ENCODE data around the gene EPS8L3.

EPS8L3 gene

DNA sequence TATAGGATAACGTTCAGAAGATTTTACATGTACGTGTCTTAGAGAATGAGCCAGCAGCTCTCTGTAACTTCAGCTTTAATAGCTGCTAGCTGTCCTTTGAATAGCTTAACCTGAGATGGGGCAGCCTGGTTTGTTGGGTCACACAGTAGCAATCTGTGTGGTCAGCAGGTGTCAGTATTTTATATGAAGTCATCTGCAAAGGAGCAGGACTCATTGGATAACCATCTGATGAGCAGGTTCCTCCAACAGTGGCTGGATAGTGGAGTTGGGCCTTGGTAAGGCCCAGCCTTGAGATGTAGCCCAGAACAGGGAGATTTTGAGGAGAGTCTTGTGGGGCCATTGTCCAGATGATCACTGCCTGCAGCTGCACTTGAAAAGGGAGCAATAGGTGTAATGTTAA, 45.2 kb downstream of the EPS8L3 start:
- Histone ChIP-seq H3K27me3 (ENCODE audit: low read length) (no peaks in the 10 kb centered on the region), H2AFZ (ENCODE audit: low read depth, low read length, severe bottlenecking) (no peak overlapping the region), H4K20me1 (ENCODE audit: low read depth, low read length) (no peaks in the 10 kb centered on the region), H3K4me2 (ENCODE audit: low read depth, low read length, poor library complexity, severe bottlenecking) (no peak overlapping the region), H3K36me3 (ENCODE audit: low read length) (no peaks in the 10 kb centered on the region), H3K27ac (ENCODE audit: low read depth, low read length) (no peak overlapping the region), H3F3A (ENCODE audit: insufficient read depth) (no peaks in the 10 kb centered on the region), H3K9me2 (replicated peaks; ENCODE audit: insufficient read depth, low read length) (no peaks in the 10 kb centered on the region), H3K79me2 (ENCODE audit: insufficient read depth, low read length) (no peaks in the 10 kb centered on the region), H3K9me3 (ENCODE audit: insufficient read depth, low read length) (no peaks in the 10 kb centered on the region), H3K4me3 (ENCODE audit: insufficient read depth, low read length, poor library complexity, severe bottlenecking) (no peak overlapping the region), H3K9ac (ENCODE audit: low read length) (no peak overlapping the region)
- TF ChIP-seq, protein P1, sequence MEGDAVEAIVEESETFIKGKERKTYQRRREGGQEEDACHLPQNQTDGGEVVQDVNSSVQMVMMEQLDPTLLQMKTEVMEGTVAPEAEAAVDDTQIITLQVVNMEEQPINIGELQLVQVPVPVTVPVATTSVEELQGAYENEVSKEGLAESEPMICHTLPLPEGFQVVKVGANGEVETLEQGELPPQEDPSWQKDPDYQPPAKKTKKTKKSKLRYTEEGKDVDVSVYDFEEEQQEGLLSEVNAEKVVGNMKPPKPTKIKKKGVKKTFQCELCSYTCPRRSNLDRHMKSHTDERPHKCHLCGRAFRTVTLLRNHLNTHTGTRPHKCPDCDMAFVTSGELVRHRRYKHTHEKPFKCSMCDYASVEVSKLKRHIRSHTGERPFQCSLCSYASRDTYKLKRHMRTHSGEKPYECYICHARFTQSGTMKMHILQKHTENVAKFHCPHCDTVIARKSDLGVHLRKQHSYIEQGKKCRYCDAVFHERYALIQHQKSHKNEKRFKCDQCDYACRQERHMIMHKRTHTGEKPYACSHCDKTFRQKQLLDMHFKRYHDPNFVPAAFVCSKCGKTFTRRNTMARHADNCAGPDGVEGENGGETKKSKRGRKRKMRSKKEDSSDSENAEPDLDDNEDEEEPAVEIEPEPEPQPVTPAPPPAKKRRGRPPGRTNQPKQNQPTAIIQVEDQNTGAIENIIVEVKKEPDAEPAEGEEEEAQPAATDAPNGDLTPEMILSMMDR (IDR thresholded peaks at IDR 0.05; ENCODE audit: insufficient read depth, low read length, poor library complexity, severe bottlenecking) = no peak
- no peak for TF ChIP-seq EZH2phosphoT487 (conservative IDR thresholded peaks at IDR 0.05; ENCODE audit: low read length)

DNA sequence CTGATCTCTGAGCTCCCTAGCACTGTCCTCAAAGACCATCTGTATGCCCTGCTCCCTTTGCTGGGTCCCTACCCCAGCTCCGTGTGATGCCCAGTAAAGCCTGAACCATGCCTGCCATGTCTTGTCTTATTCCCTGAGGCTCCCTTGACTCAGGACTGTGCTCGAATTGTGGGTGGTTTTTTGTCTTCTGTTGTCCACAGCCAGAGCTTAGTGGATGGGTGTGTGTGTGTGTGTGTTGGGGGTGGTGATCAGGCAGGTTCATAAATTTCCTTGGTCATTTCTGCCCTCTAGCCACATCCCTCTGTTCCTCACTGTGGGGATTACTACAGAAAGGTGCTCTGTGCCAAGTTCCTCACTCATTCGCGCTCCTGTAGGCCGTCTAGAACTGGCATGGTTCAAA, 46.0 kb downstream of the EPS8L3 start:
- H3K27ac ChIP-seq (ENCODE audit: low read depth, low read length) = no peak overlapping the region
- H3K4me2 ChIP-seq (ENCODE audit: low read depth, low read length, poor library complexity, severe bottlenecking) = no peak overlapping the region
- no peak for TF ChIP-seq EZH2phosphoT487 (conservative IDR thresholded peaks at IDR 0.05; ENCODE audit: low read length)
- TF ChIP-seq, protein P1 (IDR thresholded peaks at IDR 0.05; ENCODE audit: insufficient read depth, low read length, poor library complexity, severe bottlenecking) = no peak
- no peak overlapping the region for H3K4me3 ChIP-seq (ENCODE audit: insufficient read depth, low read length, poor library complexity, severe bottlenecking)
- no peak overlapping the region for H3K9ac ChIP-seq (ENCODE audit: low read length)
- H2AFZ ChIP-seq (ENCODE audit: low read depth, low read length, severe bottlenecking) = no peak overlapping the region
- no peaks in the 10 kb centered on the region for H3K9me3 ChIP-seq (ENCODE audit: insufficient read depth, low read length)
- H4K20me1 ChIP-seq (ENCODE audit: low read depth, low read length) = no peaks in the 10 kb centered on the region
- H3F3A ChIP-seq (ENCODE audit: insufficient read depth) = no peaks in the 10 kb centered on the region
- H3K36me3 ChIP-seq (ENCODE audit: low read length) = no peaks in the 10 kb centered on the region
- H3K27me3 ChIP-seq (ENCODE audit: low read length) = no peaks in the 10 kb centered on the region
- no peaks in the 10 kb centered on the region for H3K9me2 ChIP-seq (replicated peaks; ENCODE audit: insufficient read depth, low read length)
- H3K79me2 ChIP-seq (ENCODE audit: insufficient read depth, low read length) = no peaks in the 10 kb centered on the region

DNA sequence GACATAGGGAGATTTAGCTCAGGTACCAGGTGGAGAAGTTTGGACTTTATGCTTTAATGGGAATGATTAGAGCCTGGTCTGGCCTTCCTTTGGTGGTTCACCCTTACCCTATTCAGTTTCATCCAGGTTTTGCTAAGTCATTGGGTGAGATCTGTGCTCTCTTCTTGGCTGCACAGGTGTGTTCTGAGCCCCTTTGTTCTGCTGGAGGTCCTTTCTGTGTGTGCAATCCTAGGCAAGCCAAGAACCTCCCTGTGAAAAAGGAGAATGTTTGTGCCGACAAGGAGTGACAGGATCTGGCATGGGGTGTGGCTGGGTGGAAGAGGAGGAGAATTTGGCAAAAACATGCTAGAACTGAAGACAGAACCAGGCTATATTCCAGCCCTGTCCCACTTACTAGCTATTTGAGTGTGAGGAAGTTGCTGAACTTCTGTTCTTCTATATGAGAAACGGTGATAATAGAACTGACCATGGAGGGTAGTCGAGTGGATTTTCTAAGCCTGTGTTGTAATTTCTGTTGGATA, 47.1 kb downstream of the EPS8L3 start:
- no peaks in the 10 kb centered on the region for H3F3A ChIP-seq (ENCODE audit: insufficient read depth)
- TF ChIP-seq EZH2phosphoT487 (conservative IDR thresholded peaks at IDR 0.05; ENCODE audit: low read length) = no peak
- TF ChIP-seq, protein P1 (IDR thresholded peaks at IDR 0.05; ENCODE audit: insufficient read depth, low read length, poor library complexity, severe bottlenecking) = no peak
- no peaks in the 10 kb centered on the region for H3K79me2 ChIP-seq (ENCODE audit: insufficient read depth, low read length)
- no peak overlapping the region for H3K9ac ChIP-seq (ENCODE audit: low read length)
- no peaks in the 10 kb centered on the region for H3K27me3 ChIP-seq (ENCODE audit: low read length)
- no peaks in the 10 kb centered on the region for H3K9me2 ChIP-seq (replicated peaks; ENCODE audit: insufficient read depth, low read length)
- H4K20me1 ChIP-seq (ENCODE audit: low read depth, low read length) = no peaks in the 10 kb centered on the region
- no peaks in the 10 kb centered on the region for H3K36me3 ChIP-seq (ENCODE audit: low read length)
- no peak overlapping the region for H3K4me3 ChIP-seq (ENCODE audit: insufficient read depth, low read length, poor library complexity, severe bottlenecking)
- H2AFZ ChIP-seq (ENCODE audit: low read depth, low read length, severe bottlenecking) = no peak overlapping the region
- H3K27ac ChIP-seq (ENCODE audit: low read depth, low read length) = no peak overlapping the region
- H3K9me3 ChIP-seq (ENCODE audit: insufficient read depth, low read length) = no peaks in the 10 kb centered on the region
- no peak overlapping the region for H3K4me2 ChIP-seq (ENCODE audit: low read depth, low read length, poor library complexity, severe bottlenecking)

All from SU-DHL-6 (cell line).